PC-9 (cell line): ENCODE results near the gene ITGB7.

Source experiments
- EZH2 ChIP-seq: fragments of 200-600 bp; sonication (generic); IDR thresholded peaks from 2 replicates; pipeline ENCODE4 v1.8.0; 2017; ENCODE audit warnings: antibody characterized with exemption, low read depth
- TF ChIP-seq, protein P1 (sequence below): fragments of 200-600 bp; sonication (generic); conservative IDR thresholded peaks from 2 replicates; pipeline ENCODE4 v1.6.1; 2017; ENCODE audit warnings: mixed run types, antibody characterized with exemption, mild to moderate bottlenecking, moderate library complexity

- TF ChIP-seq, protein P1, sequence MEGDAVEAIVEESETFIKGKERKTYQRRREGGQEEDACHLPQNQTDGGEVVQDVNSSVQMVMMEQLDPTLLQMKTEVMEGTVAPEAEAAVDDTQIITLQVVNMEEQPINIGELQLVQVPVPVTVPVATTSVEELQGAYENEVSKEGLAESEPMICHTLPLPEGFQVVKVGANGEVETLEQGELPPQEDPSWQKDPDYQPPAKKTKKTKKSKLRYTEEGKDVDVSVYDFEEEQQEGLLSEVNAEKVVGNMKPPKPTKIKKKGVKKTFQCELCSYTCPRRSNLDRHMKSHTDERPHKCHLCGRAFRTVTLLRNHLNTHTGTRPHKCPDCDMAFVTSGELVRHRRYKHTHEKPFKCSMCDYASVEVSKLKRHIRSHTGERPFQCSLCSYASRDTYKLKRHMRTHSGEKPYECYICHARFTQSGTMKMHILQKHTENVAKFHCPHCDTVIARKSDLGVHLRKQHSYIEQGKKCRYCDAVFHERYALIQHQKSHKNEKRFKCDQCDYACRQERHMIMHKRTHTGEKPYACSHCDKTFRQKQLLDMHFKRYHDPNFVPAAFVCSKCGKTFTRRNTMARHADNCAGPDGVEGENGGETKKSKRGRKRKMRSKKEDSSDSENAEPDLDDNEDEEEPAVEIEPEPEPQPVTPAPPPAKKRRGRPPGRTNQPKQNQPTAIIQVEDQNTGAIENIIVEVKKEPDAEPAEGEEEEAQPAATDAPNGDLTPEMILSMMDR = peak; percentile 64
- no peak for TF ChIP-seq EZH2
Measured at GRCh38 chr12:53190108-53190729, 16.8 kb downstream of the ITGB7 start.
